NCI-H2029 treated with DMSO at 0.1 percent for 48 hours (cell line): ENCODE measurements around the gene AMBRA1.
A peak's percentile ranks its signal among the peaks of the same experiment; 100 is the strongest.

Experiments
- DNase-seq: peaks from one replicate; lab custom pipeline; 2025; lab: John Stamatoyannopoulos, UW

The AMBRA1 gene

GRCh38 chr11:46574656-46575055 is 19.2 kb downstream of the AMBRA1 start:
- no peak for DNase-seq

- DNase-seq: no peak
Measured at GRCh38 chr11:46570790-46571398, 22.9 kb downstream of the AMBRA1 start.

- peak; percentile 25 for DNase-seq
Measured at GRCh38 chr11:46565232-46565840, 28.5 kb downstream of the AMBRA1 start.

- no peak for DNase-seq
Measured at GRCh38 chr11:46564459-46564858, 29.4 kb downstream of the AMBRA1 start.

- DNase-seq: no peak
Measured at GRCh38 chr11:46562527-46562926, 31.3 kb downstream of the AMBRA1 start.

- peak; percentile 85 for DNase-seq
Measured at GRCh38 chr11:46560300-46560991, 33.4 kb downstream of the AMBRA1 start.

GRCh38 chr11:46559815-46560214 is 34.0 kb downstream of the AMBRA1 start:
- DNase-seq: no peak

GRCh38 chr11:46557684-46558151 is 36.1 kb downstream of the AMBRA1 start:
- no peak for DNase-seq

GRCh38 chr11:46555267-46556054 is 38.4 kb downstream of the AMBRA1 start:
- DNase-seq: no peak

- no peak for DNase-seq
Measured at GRCh38 chr11:46554213-46555147, 39.3 kb downstream of the AMBRA1 start.

- no peak for DNase-seq
Measured at GRCh38 chr11:46553814-46554212, 40.0 kb downstream of the AMBRA1 start.

GRCh38 chr11:46551261-46551660 is 42.6 kb downstream of the AMBRA1 start:
- no peak for DNase-seq

GRCh38 chr11:46547579-46547978 is 46.2 kb downstream of the AMBRA1 start:
- DNase-seq: no peak

- DNase-seq: no peak
Measured at GRCh38 chr11:46543564-46543963, 50.3 kb downstream of the AMBRA1 start.

- peak; percentile 91 for DNase-seq
Measured at GRCh38 chr11:46541593-46542371, 52.0 kb downstream of the AMBRA1 start.

GRCh38 chr11:46540807-46541206 is 53.0 kb downstream of the AMBRA1 start:
- DNase-seq: no peak

- DNase-seq: peak; percentile 96
Measured at GRCh38 chr11:46537537-46538295, 56.1 kb downstream of the AMBRA1 start.

- DNase-seq: no peak
Measured at GRCh38 chr11:46537121-46537520, 56.7 kb downstream of the AMBRA1 start.

GRCh38 chr11:46535688-46536087 is 58.1 kb downstream of the AMBRA1 start:
- no peak for DNase-seq

- DNase-seq: no peak
Measured at GRCh38 chr11:46534711-46535110, 59.1 kb downstream of the AMBRA1 start.
